SJCRH30 (cell line): ENCODE measurements around the gene ZNF532. TPM values are rescaled to one million over a fixed set of nuclear protein-coding genes. Genes with fewer than 3 reads are reported as not detected.
A peak's percentile ranks its signal among the peaks of the same experiment; 100 is the strongest.
"Not testable (repeated sequence)": the region's sequence is repeated elsewhere in the genome, so short reads cannot be mapped to it uniquely, and the experiment has no call there.

Experiments
- DNase-seq, 2 experiments: peaks; one replicate each; pipeline ENCODE4 v3.0.0-alpha.2; 2015 to 2020
- H3K27ac ChIP-seq: fragments of 250-450 bp; sonication (Bioruptor Pico); 2 replicates; pipeline ENCODE4 v1.5.1; 2020; ENCODE audit warnings: mild to moderate bottlenecking, moderate library complexity
- H3K27me3 ChIP-seq: fragments of 250-450 bp; sonication (Bioruptor Pico); 2 replicates; pipeline ENCODE4 v1.5.1; 2020; ENCODE audit warnings: mild to moderate bottlenecking, moderate library complexity
- H3K36me3 ChIP-seq: fragments of 250-450 bp; sonication (Bioruptor Pico); 2 replicates; pipeline ENCODE4 v1.5.1; 2020; ENCODE audit warnings: mild to moderate bottlenecking, moderate library complexity
- H3K4me1 ChIP-seq: fragments of 250-450 bp; sonication (Bioruptor Pico); 2 replicates; pipeline ENCODE4 v1.5.1; 2020; ENCODE audit warnings: mild to moderate bottlenecking, moderate library complexity
- H3K4me3 ChIP-seq: fragments of 250-450 bp; sonication (Bioruptor Pico); 2 replicates; pipeline ENCODE4 v1.5.1; 2020; ENCODE audit warnings: mild to moderate bottlenecking, moderate library complexity
- H3K9me3 ChIP-seq: fragments of 250-450 bp; sonication (Bioruptor Pico); replicated peaks from 2 replicates; pipeline ENCODE4 v1.5.1; 2020; ENCODE audit warnings: mild to moderate bottlenecking, moderate library complexity
- total RNA-seq: library from RNA; depleted of rRNA; stranded (reverse); fragments of >200 nt; shearing (Covaris generic); gene quantifications from 2 replicates; pipeline ENCODE4 v1.2.3, GENCODE V29; 2014

The ZNF532 gene
- total RNA-seq, 1 experiment from 2014 or later, result 27.7 TPM

DNA sequence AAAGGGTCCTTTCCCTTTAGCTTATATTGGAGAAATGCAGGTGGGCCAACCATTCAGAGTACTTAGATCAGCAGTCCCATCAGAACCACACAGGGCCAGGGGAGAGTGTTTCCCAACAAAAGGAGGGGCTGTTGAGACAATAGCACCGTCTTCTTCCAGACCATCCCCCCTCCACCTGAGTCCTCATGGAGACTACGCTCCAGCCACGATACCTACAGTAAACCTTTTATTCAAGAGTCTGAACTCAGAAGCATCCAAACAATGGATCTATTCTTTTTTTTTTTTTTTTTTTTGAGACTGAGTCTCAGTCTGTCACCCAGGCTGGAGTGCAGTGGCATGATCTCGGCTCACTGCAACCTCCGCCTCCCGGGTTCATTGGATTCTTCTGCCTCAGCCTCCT is 25.7 kb upstream of the ZNF532 start:
- no peaks in the 10 kb centered on the region for H3K4me1 ChIP-seq
- no peak overlapping the region for H3K27ac ChIP-seq
- no peak for DNase-seq
- no peak overlapping the region for H3K4me3 ChIP-seq
- no peaks in the 10 kb centered on the region for H3K36me3 ChIP-seq
- H3K27me3 ChIP-seq, result no peaks in the 10 kb centered on the region
- no peaks in the 10 kb centered on the region; the same call in 1 of the 2 replicates for H3K9me3 ChIP-seq

DNA sequence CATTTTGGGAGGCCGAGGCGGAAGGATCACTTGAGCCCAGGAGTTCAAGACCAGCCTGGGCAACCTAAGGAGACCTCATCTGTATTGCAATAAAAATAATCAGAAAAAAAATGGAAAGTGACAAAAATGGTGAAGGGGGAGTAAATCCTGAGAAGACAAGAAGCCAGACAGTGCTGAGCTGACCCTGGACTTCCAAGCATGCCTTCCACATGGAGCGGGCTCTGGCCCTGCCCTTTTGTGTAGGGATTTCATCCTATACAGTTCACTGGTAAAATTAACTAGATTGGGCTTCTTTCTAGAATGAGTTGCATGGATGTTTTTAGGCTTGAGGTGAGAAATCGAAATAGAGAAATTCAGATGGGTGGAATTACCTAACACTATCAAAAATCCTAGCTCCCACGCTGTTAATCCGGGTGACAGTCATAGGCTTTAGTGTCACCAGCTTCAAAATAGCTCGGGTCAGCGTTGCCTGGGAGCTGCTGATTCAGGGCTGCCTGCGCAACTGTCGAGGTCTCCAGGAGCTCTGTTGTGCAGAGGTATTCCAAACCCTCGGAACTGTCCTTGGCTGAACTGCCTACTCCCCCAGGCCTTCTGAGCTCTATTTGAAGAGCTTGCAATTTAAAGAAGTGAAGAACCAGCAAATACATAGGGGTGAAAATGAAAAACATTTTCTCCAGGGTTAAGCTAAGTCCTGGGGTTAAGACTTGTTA is 21.5 kb upstream of the ZNF532 start:
- Histone ChIP-seq H3K4me1 (no peaks in the 10 kb centered on the region), H3K4me3 (no peak overlapping the region), H3K9me3 (no peaks in the 10 kb centered on the region; the same call in 1 of the 2 replicates), H3K36me3 (no peaks in the 10 kb centered on the region), H3K27me3 (no peaks in the 10 kb centered on the region), H3K27ac (no peak overlapping the region)
- peak in 1 of 2 experiments; percentile 15 for DNase-seq

- Histone ChIP-seq H3K4me1 (no peaks in the 10 kb centered on the region), H3K9me3 (no peaks in the 10 kb centered on the region; the same call in 1 of the 2 replicates), H3K36me3 (no peaks in the 10 kb centered on the region), H3K27ac (no peak overlapping the region), H3K27me3 (no peaks in the 10 kb centered on the region), H3K4me3 (no peak overlapping the region)
- no peak for DNase-seq
Observed at GRCh38 chr18:58843688-58844035, 21.0 kb upstream of the ZNF532 start.

DNA sequence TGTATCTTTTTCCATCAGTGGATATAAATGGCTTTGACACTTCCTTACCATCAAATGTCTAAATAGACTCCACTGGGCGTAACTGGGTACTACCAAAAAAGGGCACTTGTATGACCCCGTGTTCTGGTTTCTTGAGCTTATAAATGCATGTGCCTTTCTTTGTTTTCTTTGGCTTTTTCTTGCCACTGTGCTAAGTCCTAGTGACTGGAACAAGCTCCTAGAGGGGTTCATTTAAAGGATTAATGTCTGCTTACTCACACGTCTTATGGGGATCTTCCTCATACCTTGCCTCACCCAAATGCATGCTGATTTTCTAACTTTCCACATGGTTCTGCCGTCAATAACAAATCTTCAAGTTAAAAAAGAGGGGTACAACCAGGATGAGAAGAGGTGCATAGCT is 19.8 kb upstream of the ZNF532 start:
- H3K4me1 ChIP-seq, result no peaks in the 10 kb centered on the region
- H3K27me3 ChIP-seq, result no peaks in the 10 kb centered on the region
- H3K9me3 ChIP-seq, result no peaks in the 10 kb centered on the region; the same call in 1 of the 2 replicates
- no peak for DNase-seq
- no peak overlapping the region for H3K27ac ChIP-seq
- H3K4me3 ChIP-seq, result no peak overlapping the region
- no peaks in the 10 kb centered on the region for H3K36me3 ChIP-seq

GRCh38 chr18:58845928-58846724 is 18.6 kb upstream of the ZNF532 start:
- Histone ChIP-seq H3K27ac (no peak overlapping the region), H3K36me3 (no peaks in the 10 kb centered on the region), H3K4me1 (peaks cover 11% of the 10 kb centered on the region), H3K27me3 (no peaks in the 10 kb centered on the region), H3K4me3 (no peak overlapping the region), H3K9me3 (no peaks in the 10 kb centered on the region)
- no peak for DNase-seq

- H3K27ac ChIP-seq, result no peak overlapping the region
- peaks cover 17% of the 10 kb centered on the region for H3K4me1 ChIP-seq
- H3K36me3 ChIP-seq, result no peaks in the 10 kb centered on the region
- no peaks in the 10 kb centered on the region for H3K9me3 ChIP-seq
- no peaks in the 10 kb centered on the region for H3K27me3 ChIP-seq
- no peak overlapping the region for H3K4me3 ChIP-seq
- no peak for DNase-seq
Observed at GRCh38 chr18:58847383-58848071, 17.1 kb upstream of the ZNF532 start.

GRCh38 chr18:58848685-58849084 is 16.0 kb upstream of the ZNF532 start:
- no peak for DNase-seq
- no peaks in the 10 kb centered on the region for H3K9me3 ChIP-seq
- no peaks in the 10 kb centered on the region for H3K27me3 ChIP-seq
- no peaks in the 10 kb centered on the region for H3K36me3 ChIP-seq
- H3K4me3 ChIP-seq, result no peak overlapping the region
- H3K27ac ChIP-seq, result no peak overlapping the region
- H3K4me1 ChIP-seq, result peaks cover 17% of the 10 kb centered on the region

DNA sequence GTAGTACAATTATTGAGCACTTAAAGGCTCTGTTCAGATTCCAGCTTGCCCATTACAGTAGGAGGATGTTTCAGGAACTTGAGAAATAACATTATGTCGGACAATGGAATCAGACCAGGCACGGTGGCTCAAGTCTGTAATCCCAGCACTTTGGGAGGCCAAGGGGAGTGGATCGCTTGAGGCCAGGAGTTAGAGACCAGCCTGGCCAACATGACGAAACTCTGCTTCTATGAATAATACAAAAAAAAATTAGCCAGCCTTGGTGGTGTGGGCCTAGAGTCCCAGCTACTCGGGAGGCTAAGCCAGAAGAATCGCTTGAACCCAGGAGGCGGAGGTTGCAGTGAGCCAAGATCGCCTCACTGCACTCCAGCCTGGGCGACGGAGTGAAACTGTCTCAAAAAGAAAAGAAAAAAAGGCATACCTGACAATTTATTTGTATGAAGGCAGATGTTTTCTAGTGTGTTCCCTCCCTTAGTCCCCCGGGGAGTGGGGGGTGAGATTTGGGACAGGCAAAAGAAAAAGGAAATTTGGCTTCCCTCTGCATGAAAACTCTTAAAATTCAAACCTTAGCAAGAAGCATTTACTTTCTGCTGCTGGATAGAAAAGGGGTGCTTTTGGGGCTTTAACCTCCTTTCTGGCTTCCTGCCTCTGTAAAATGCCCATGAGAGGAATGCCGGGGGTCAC is 13.7 kb upstream of the ZNF532 start:
- H3K36me3 ChIP-seq, result no peaks in the 10 kb centered on the region
- peak overlapping the region; percentile 88 for H3K27ac ChIP-seq
- H3K9me3 ChIP-seq, result no peaks in the 10 kb centered on the region
- peaks cover 17% of the 10 kb centered on the region for H3K4me1 ChIP-seq
- H3K27me3 ChIP-seq, result no peaks in the 10 kb centered on the region
- DNase-seq, result no peak
- H3K4me3 ChIP-seq, result no peak overlapping the region

DNA sequence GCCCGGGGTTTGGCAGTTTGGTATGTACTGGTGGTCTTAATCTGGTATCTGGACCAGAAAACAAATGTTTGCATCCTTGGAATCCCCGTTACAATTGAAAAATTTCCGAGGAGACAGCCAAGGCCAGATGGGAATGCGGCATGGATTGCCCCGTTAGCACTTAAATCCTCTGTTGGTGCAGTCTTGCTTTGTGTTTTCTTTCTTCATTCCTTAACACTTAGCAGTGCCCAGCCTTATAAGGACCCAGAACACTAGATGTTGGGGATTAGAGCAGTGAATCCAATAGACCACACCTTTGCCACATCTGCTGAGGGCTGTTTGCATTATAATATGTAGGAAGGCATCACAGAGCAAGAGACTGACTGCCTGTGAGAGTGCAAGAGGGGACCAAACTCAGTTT is 12.8 kb upstream of the ZNF532 start:
- no peaks in the 10 kb centered on the region for H3K27me3 ChIP-seq
- no peak overlapping the region for H3K4me3 ChIP-seq
- DNase-seq, result peak; percentile 55 to 71

GRCh38 chr18:58852629-58853028 is 12.0 kb upstream of the ZNF532 start:
- Histone ChIP-seq H3K27ac (no peak overlapping the region), H3K4me1 (peaks cover 17% of the 10 kb centered on the region), H3K4me3 (no peak overlapping the region), H3K27me3 (no peaks in the 10 kb centered on the region), H3K9me3 (no peaks in the 10 kb centered on the region), H3K36me3 (no peaks in the 10 kb centered on the region)
- no peak for DNase-seq

More for the DNA sequence above, 12.8 kb upstream of the ZNF532 start:
- no peaks in the 10 kb centered on the region for H3K36me3 ChIP-seq
- peak overlapping the region; percentile 88 for H3K27ac ChIP-seq
- H3K4me1 ChIP-seq, result peaks cover 17% of the 10 kb centered on the region
- H3K9me3 ChIP-seq, result no peaks in the 10 kb centered on the region

- no peak overlapping the region for H3K27ac ChIP-seq
- DNase-seq, result no peak
- H3K27me3 ChIP-seq, result no peaks in the 10 kb centered on the region
- no peak overlapping the region for H3K4me3 ChIP-seq
- no peaks in the 10 kb centered on the region for H3K36me3 ChIP-seq
- H3K4me1 ChIP-seq, result peaks cover 17% of the 10 kb centered on the region
- H3K9me3 ChIP-seq, result no peaks in the 10 kb centered on the region
Observed at GRCh38 chr18:58853561-58853960, 11.1 kb upstream of the ZNF532 start.

- H3K27ac ChIP-seq, H3K9me3 ChIP-seq, H3K4me3 ChIP-seq, H3K36me3 ChIP-seq, DNase-seq, H3K27me3 ChIP-seq: not testable (repeated sequence)
- H3K4me1 ChIP-seq, result peaks cover 12% of the 10 kb centered on the region
Observed at GRCh38 chr18:58855521-58855920, 9.2 kb upstream of the ZNF532 start.

DNA sequence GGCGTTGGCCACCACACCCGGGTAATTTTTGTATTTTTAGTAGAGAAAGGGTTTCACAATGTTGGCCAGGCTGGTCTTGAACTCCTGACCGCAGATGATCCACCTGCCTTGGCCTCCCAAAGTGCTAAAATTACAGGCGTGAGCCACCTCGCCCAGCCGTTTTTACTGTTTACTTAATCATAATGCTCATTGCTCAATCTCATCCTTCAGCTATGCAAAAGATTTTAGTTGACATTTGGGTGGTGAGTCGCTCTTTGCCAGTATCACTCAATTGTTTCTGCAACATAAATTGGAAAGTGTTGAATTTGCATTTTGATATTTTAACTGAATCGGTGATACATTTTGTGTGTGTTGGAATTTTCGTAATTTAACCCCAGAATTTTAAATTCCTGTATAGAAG is 7.8 kb upstream of the ZNF532 start:
- DNase-seq, result no peak

DNA sequence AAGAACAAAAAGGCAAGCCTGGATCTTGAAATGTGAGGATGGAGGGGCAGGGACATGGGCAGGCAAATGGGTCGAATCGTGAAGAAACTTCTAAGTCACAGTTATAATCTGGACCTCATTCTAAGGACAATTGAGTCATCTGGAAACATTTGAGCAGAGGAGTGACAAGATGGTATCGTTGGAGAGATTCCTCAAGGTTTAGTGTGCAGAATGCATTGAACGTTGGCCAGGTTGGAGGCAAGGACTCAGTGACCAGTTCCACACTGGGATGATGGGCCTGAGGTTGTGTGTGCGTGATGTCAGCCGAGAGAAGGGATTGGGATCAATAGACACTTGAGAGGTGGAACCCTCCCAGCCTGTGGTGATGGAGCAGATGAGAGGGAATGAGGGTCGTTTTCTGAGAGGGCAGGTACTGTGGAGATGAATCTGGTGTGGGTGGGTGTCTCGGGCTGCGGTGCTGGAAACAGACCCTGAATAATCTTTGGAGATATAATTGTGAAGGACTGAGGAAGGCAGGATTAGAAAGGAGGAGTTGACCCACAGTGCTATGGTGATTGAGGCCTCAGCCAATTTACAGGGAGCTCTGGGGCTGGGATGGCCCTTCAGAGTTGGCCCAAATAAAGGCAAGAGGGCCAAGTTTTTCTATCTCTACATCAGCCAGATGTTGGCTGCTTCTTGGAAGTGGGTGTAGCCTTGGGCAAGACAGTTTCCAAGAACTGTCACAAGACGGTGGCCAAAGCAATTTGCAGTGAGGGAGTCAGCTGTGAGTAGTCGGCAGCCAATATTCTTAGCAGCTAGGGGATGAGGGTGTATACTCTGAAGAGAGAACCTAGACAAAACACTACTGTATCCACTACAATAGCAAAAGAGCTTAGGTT is 5.8 kb upstream of the ZNF532 start:
- DNase-seq, result no peak
- no peaks in the 10 kb centered on the region for H3K9me3 ChIP-seq
- peaks cover 13% of the 10 kb centered on the region for H3K4me1 ChIP-seq
- H3K4me3 ChIP-seq, result no peak overlapping the region
- H3K36me3 ChIP-seq, result no peaks in the 10 kb centered on the region
- H3K27me3 ChIP-seq, result no peaks in the 10 kb centered on the region
- no peak overlapping the region for H3K27ac ChIP-seq

More for the DNA sequence above, 7.8 kb upstream of the ZNF532 start:
- Histone ChIP-seq H3K4me3 (no peak overlapping the region), H3K27ac (no peak overlapping the region), H3K9me3 (no peaks in the 10 kb centered on the region), H3K27me3 (no peaks in the 10 kb centered on the region), H3K4me1 (peaks cover 8% of the 10 kb centered on the region), H3K36me3 (no peaks in the 10 kb centered on the region)
